ENCODE data around the gene NSD2.

Gene NSD2

DNA sequence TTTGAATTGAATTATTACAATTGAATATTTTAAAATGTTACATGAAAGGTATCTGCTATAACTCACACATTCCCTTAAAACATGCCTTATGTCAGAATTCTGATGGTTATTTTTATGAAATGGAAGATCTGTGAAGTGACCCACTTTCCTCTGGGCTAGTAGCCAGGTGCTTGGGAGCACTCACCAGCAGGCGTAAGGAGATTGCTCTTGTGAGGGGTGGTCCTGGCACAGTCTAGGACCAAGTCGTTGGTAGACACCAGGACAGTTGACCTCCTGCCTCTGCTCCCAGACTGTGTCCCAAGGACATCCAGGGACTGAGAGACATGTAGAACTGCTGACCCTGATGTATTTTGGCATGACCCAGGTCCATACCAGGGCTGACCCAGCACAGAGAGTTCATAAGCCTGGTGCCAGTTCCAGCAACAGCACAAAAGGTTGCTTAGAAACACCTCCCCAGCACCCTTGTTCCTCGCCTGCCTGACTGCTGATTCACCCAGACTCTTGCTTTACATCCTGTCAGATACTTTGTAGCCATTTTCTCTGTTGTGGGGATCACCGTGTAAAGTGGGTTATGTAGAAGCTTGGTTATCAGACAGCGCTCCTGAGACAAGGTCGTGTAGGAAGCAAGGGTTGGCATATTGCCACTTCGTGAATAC is 89.1 kb downstream of the NSD2 start:
- no peak overlapping the region for H3K27ac ChIP-seq
- H3K4me3 ChIP-seq: no peak overlapping the region
- TF ChIP-seq, protein P1, sequence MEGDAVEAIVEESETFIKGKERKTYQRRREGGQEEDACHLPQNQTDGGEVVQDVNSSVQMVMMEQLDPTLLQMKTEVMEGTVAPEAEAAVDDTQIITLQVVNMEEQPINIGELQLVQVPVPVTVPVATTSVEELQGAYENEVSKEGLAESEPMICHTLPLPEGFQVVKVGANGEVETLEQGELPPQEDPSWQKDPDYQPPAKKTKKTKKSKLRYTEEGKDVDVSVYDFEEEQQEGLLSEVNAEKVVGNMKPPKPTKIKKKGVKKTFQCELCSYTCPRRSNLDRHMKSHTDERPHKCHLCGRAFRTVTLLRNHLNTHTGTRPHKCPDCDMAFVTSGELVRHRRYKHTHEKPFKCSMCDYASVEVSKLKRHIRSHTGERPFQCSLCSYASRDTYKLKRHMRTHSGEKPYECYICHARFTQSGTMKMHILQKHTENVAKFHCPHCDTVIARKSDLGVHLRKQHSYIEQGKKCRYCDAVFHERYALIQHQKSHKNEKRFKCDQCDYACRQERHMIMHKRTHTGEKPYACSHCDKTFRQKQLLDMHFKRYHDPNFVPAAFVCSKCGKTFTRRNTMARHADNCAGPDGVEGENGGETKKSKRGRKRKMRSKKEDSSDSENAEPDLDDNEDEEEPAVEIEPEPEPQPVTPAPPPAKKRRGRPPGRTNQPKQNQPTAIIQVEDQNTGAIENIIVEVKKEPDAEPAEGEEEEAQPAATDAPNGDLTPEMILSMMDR (IDR thresholded peaks at IDR 0.05): no peak
- no peak for DNase-seq (ENCODE audit: low spot score)

DNA sequence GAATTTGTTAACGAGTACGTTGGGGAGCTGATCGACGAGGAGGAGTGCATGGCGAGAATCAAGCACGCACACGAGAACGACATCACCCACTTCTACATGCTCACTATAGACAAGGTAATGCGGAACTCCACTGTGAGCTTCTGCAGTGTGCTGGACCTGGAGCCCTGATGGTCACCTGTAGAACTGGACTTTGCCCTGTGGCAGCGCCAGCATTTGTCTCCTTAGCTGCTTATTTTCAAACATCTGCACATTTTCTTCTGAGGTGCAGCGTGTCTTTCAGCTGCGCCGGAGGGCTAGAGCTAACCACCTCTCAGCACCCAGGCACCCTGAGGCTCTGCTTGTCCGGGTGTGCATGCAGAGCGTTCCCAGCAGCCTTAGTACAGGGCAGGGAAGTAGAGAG is 89.8 kb downstream of the NSD2 start:
- Histone ChIP-seq H3K27ac (no peak overlapping the region), H3K4me3 (no peak overlapping the region)
- TF ChIP-seq, protein P1 (IDR thresholded peaks at IDR 0.05): no peak
- no peak for DNase-seq (ENCODE audit: low spot score)

DNA sequence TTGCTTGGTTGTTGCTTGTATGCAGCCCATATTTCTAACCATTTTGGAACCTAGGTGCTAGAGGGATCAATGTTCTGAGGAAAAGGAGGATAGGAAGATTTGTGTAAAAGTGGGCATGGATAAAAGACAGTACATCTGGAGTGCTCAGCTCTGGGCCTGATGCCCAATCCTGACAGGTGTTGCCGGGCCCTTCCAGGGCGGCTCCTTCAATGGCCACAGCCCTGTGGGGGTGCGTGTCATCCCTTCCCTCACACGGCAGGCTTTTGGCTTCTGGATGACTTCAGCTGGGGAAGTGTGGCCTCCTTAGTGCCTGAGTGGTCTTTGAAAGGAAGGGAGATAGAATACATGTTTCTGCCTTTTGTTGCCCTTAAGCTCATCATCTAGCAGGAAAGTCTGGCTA is 90.4 kb downstream of the NSD2 start:
- TF ChIP-seq, protein P1 (IDR thresholded peaks at IDR 0.05): no peak
- DNase-seq (ENCODE audit: low spot score): no peak
- Histone ChIP-seq H3K4me3 (no peak overlapping the region), H3K27ac (no peak overlapping the region)

GRCh38 chr4:1962980-1963379 is 91.8 kb downstream of the NSD2 start:
- no peak overlapping the region for H3K4me3 ChIP-seq
- H3K27ac ChIP-seq: no peak overlapping the region
- no peak for DNase-seq (ENCODE audit: low spot score)
- TF ChIP-seq, protein P1 (IDR thresholded peaks at IDR 0.05): no peak

DNA sequence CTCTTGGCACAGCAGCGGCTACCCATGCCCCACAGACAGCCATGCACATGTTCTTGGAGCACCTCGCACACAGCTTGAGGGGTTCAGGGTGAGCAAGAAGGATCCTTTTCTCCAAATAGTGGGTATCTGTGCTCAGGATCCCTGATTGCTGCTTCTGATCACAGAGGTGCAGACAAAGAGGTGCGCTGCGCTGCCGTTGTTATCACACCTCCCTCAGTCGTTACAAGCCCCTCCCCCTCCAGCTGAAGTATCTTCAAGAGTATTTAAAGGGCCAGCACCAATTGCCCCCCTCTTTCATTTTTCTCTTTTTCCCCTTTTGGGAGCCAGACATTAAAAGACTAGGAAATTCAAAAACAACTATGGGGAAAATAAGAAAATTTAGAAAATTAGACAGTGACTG is 93.2 kb downstream of the NSD2 start:
- no peak overlapping the region for H3K4me3 ChIP-seq
- DNase-seq (ENCODE audit: low spot score): no peak
- TF ChIP-seq, protein P1 (IDR thresholded peaks at IDR 0.05): no peak
- no peak overlapping the region for H3K27ac ChIP-seq

DNA sequence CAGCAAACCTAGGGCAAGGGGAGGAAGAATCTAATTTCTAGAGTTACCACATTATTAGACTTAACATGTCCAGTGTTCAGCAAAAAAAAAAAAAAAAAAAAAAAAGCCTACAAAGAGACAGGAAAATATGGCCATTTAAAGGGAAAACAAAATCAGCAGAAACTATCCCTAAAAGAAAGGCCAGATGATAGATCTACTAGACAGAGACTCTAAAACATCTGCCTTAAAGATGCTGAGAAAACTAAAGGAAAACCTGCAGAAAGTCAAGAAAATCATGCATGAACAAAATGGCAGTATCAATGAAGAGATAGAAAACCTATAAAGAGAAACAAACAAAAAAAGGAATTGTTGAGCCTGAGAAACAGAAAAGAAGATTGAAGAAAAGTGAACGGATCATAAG is 93.8 kb downstream of the NSD2 start:
- no peak for DNase-seq (ENCODE audit: low spot score)
- TF ChIP-seq, protein P1 (IDR thresholded peaks at IDR 0.05): no peak

DNA sequence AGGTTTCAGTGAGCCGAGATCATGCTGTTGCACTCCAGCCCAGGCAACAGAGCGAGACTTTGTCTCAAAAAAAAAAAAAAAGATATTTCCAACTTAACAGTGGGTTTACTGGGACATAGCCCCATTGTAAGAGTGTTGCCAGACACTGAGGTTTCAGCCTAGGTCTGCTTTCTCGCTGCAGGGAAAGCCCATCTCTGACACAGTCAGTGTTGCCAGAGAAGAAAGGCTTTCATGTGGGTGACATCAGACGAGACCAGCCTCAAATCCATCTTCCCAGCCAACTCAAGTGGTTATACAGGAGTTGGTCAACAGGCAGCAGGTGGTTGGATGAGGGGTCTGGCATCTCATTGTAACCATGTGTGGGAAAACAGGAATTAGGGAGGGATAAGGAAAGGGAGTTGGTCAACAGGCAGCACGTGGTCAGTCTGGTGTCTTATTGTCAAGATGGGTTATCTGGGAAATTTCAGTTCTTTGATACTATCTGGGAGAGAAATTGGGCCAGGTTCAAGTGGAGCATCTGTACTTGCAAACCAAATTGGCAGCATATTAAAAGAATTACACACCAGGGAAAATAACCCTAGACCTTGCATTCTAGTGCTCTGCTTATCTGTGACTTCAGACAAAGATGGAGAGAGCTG is 96.4 kb downstream of the NSD2 start:
- DNase-seq (ENCODE audit: low spot score): no peak
- TF ChIP-seq, protein P1 (IDR thresholded peaks at IDR 0.05): no peak
- Histone ChIP-seq H3K4me3 (no peak overlapping the region), H3K27ac (no peak overlapping the region)

More for the DNA sequence above, 93.8 kb downstream of the NSD2 start:
- Histone ChIP-seq H3K27ac (no peak overlapping the region), H3K4me3 (no peak overlapping the region)

All from coronary artery (tissue), 2 donors.